SK-N-SH (cell line): ENCODE measurements around the gene F8. TPM values are rescaled to one million over a fixed set of nuclear protein-coding genes. Genes with fewer than 3 reads are reported as not detected.

Source experiments
- CTCF ChIA-PET: fragments of 300-600, 350-600 bp; formaldehyde crosslinking; extraction: SDS; loops from one replicate; lab custom pipeline; 2021; lab: Yijun Ruan, JAX
- POLR2A ChIA-PET: fragments of 350-600 bp; sonication (Branson Sonifier 250); formaldehyde crosslinking; extraction: SDS; loops from one replicate; lab custom pipeline; 2020; ENCODE audit warnings: antibody characterized with exemption, inconsistent platforms; lab: Yijun Ruan, JAX
- DNase-seq: peaks from one replicate; pipeline ENCODE4 v3.0.0; 2012
- H2AFZ ChIP-seq: fragments of 200-600 bp; sonication (generic); 2 replicates; pipeline ENCODE4 v1.8.1; 2016; ENCODE audit warnings: antibody characterized with exemption, mild to moderate bottlenecking, low read depth
- H3F3A ChIP-seq: fragments of 200-600 bp; sonication (generic); replicated peaks from 2 replicates; pipeline ENCODE3; 2016; ENCODE audit warnings: antibody characterized with exemption, mild to moderate bottlenecking; ENCODE audit not compliant: insufficient read depth
- H3K27ac ChIP-seq, 2 experiments: fragments of 200-500 bp in 1 of 2; fragments of 200-600 bp in 1 of 2; sonication (Bioruptor generic) in 1 of 2; sonication (generic), shearing (Covaris generic) in 1 of 2; 2 replicates each; pipeline versions ENCODE4 v1.5.1 to v1.6.1; 2014 to 2016; ENCODE audit warnings: low read depth in 2 of 2, inconsistent platforms in 1 of 2, low read length in 1 of 2, mild to moderate bottlenecking in 1 of 2, mixed read lengths in 1 of 2
- H3K27me3 ChIP-seq: fragments of 200-600 bp; sonication (generic), shearing (Covaris generic); 2 replicates; pipeline ENCODE4 v1.6.1; 2016; ENCODE audit warnings: mixed run types; ENCODE audit not compliant: insufficient read depth
- H3K36me3 ChIP-seq, 2 experiments: fragments of 200-500 bp in 1 of 2; fragments of 200-600 bp in 1 of 2; sonication (Bioruptor generic) in 1 of 2; sonication (generic) in 1 of 2; replicated peaks in 1 of 2; 2 replicates each; pipeline versions ENCODE3 to v1.5.1; 2014 to 2016; ENCODE audit warnings: low read length in 1 of 2, mild to moderate bottlenecking in 1 of 2; ENCODE audit not compliant: insufficient read depth in 2 of 2, control insufficient read depth in 1 of 2
- H3K4me1 ChIP-seq, 2 experiments: fragments of 200-500 bp in 1 of 2; fragments of 200-600 bp in 1 of 2; sonication (Bioruptor generic) in 1 of 2; sonication (generic), shearing (Covaris generic) in 1 of 2; 2 replicates each; pipeline versions ENCODE4 v1.5.1 to v1.6.1; 2014 to 2016; ENCODE audit warnings: low read depth in 1 of 2, low read length in 1 of 2, mixed run types in 1 of 2; ENCODE audit not compliant: insufficient read depth in 2 of 2, control insufficient read depth in 1 of 2
- H3K4me2 ChIP-seq: fragments of 200-600 bp; sonication (generic), shearing (Covaris generic); 2 replicates; pipeline ENCODE4 v1.6.1; 2017; ENCODE audit warnings: mixed run types
- H3K4me3 ChIP-seq, 2 experiments: fragments of 200-500 bp in 1 of 2; fragments of 200-600 bp in 1 of 2; sonication (Bioruptor generic) in 1 of 2; sonication (generic), shearing (Covaris generic) in 1 of 2; 2 replicates each; pipeline versions ENCODE4 v1.5.1 to v1.8.1; 2014 to 2016; ENCODE audit warnings: low read depth in 2 of 2, inconsistent platforms in 1 of 2, low read length in 1 of 2, mild to moderate bottlenecking in 1 of 2, mixed read lengths in 1 of 2, moderate library complexity in 1 of 2
- H3K79me2 ChIP-seq: fragments of 200-600 bp; sonication (generic); 2 replicates; pipeline ENCODE4 v1.8.1; 2017; ENCODE audit warnings: mild to moderate bottlenecking; ENCODE audit not compliant: insufficient read depth
- H3K9ac ChIP-seq: fragments of 200-600 bp; sonication (generic); 2 replicates; pipeline ENCODE4 v1.6.1; 2017; ENCODE audit warnings: mixed run types
- H3K9me2 ChIP-seq: fragments of 200-600 bp; sonication (generic); 2 replicates; pipeline ENCODE4 v1.6.1; 2017; ENCODE audit warnings: mixed run types
- H3K9me3 ChIP-seq: fragments of 200-600 bp; sonication (generic); 2 replicates; pipeline ENCODE4 v1.6.1; 2017; ENCODE audit warnings: mixed run types, mild to moderate bottlenecking, moderate library complexity
- H4K20me1 ChIP-seq: fragments of 200-600 bp; sonication (generic); 2 replicates; pipeline ENCODE4 v1.6.1; 2017; ENCODE audit warnings: mild to moderate bottlenecking, mixed run types; ENCODE audit not compliant: insufficient read depth
- EP300 ChIP-seq, 2 experiments: IDR thresholded peaks; 2 replicates each; pipeline versions ENCODE4 v1.4.0 to v1.6.1; 2012; ENCODE audit warnings: borderline replicate concordance in 1 of 2, low read depth in 1 of 2, low read length in 1 of 2
- EZH2phosphoT487 ChIP-seq: fragments of 200-600 bp; sonication (generic); IDR thresholded peaks from 2 replicates; pipeline ENCODE4 v1.6.1; 2017; ENCODE audit warnings: low read depth, mixed run types, mild to moderate bottlenecking, antibody characterized with exemption, moderate library complexity, borderline replicate concordance
- GATA2 ChIP-seq: sonication (generic); formaldehyde crosslinking; IDR thresholded peaks from 2 replicates; pipeline ENCODE4 v1.5.0; 2020; ENCODE audit warnings: mild to moderate bottlenecking, missing genetic modification reagents
- IRF3 ChIP-seq: fragments of 150-350 bp; IDR thresholded peaks from 2 replicates; pipeline ENCODE4 v1.6.1; 2016; ENCODE audit warnings: mild to moderate bottlenecking, low read depth, low read length
- MXI1 ChIP-seq: IDR thresholded peaks from 2 replicates; pipeline ENCODE4 v1.6.1; 2012; ENCODE audit warnings: mild to moderate bottlenecking, low read depth, low read length, improper control_type of control experiment
- NRF1 ChIP-seq: IDR thresholded peaks from 2 replicates; pipeline ENCODE4 v1.6.1; 2012; ENCODE audit warnings: low read depth, mild to moderate bottlenecking, low read length
- SIN3A ChIP-seq: IDR thresholded peaks from 2 replicates; pipeline ENCODE4 v1.6.1; 2012; ENCODE audit warnings: low read depth, mild to moderate bottlenecking, low read length, moderate library complexity, borderline replicate concordance
- TEAD4 ChIP-seq: IDR thresholded peaks from 2 replicates; pipeline ENCODE4 v1.4.0; 2012; ENCODE audit warnings: mild to moderate bottlenecking, borderline replicate concordance; ENCODE audit not compliant: insufficient read depth
- USF1 ChIP-seq: IDR thresholded peaks from 2 replicates; pipeline ENCODE4 v1.4.0; 2012; ENCODE audit warnings: low read depth, borderline replicate concordance
- ZBTB33 ChIP-seq: IDR thresholded peaks from 2 replicates; pipeline ENCODE4 v1.4.0; 2012; ENCODE audit warnings: low read depth, borderline replicate concordance
- WGBS: methylation state at CpG from one replicate; pipeline ENCODE4 v1.1.6; 2017; ENCODE audit warnings: low lambda C conversion rate; 5-methylcytosine and 5-hydroxymethylcytosine counted together
- polyA plus RNA-seq, 3 experiments: library from polyadenylated mRNA; depleted of rRNA; stranded (reverse); fragments of >200 nt; gene quantifications; 2 replicates each; pipeline ENCODE4 v1.2.3, GENCODE V29; 2012
- TF ChIP-seq, protein P1 (sequence below): IDR thresholded peaks from 2 replicates; pipeline ENCODE4 v1.4.0; 2012; ENCODE audit warnings: low read depth

Gene F8
- polyA plus RNA-seq, 1 of the 3 experiments (the other 2 are of a cell fraction): 2.5 TPM

- peaks cover 23% of the 10 kb centered on the region for H3K79me2 ChIP-seq
- no peak for TF ChIP-seq MXI1
- no peak for TF ChIP-seq EP300 (IDR thresholded peaks at IDR 0.05; ENCODE audit: borderline replicate concordance in 1 of 2, low read depth in 1 of 2, low read length in 1 of 2)
- no peak for TF ChIP-seq NRF1
- CTCF ChIA-PET: interaction anchor here (1.6 kb wide), 1 partner anchor 55 kb away, joined by 3 read pairs; no protein-coding TSS in a partner anchor
- POLR2A ChIA-PET: no interaction called here
- DNase-seq: no peak
- H3K9me2 ChIP-seq: no peaks in the 10 kb centered on the region
- H2AFZ ChIP-seq: no peak overlapping the region
- H3K9ac ChIP-seq: no peak overlapping the region
- H4K20me1 ChIP-seq: no peaks in the 10 kb centered on the region
- H3K9me3 ChIP-seq: no peaks in the 10 kb centered on the region
- no peaks in the 10 kb centered on the region for H3F3A ChIP-seq
- no peak overlapping the region for H3K27ac ChIP-seq
- 51% methylated on average over 4 of the region's 4 CpGs for WGBS
- no peak overlapping the region for H3K4me2 ChIP-seq
- H3K27me3 ChIP-seq: no peaks in the 10 kb centered on the region
- no peak overlapping the region for H3K4me3 ChIP-seq
- peaks cover 0 to 11% of the 10 kb centered on the region in 2 experiments for H3K36me3 ChIP-seq
- no peaks in the 10 kb centered on the region for H3K4me1 ChIP-seq
Measured at GRCh38 chrX:155035688-155036087, 13.2 kb upstream of the F8 start.

GRCh38 chrX:155031657-155032056 is 9.1 kb upstream of the F8 start:
- Histone ChIP-seq H3K4me2 (no peak overlapping the region), H2AFZ (no peak overlapping the region), H4K20me1 (no peaks in the 10 kb centered on the region), H3K4me1 (no peaks in the 10 kb centered on the region; a peak in 1 of 4 replicates), H3K27ac (no peak overlapping the region), H3K4me3 (no peak overlapping the region), H3K36me3 (peaks cover 0 to 11% of the 10 kb centered on the region in 2 experiments), H3K27me3 (no peaks in the 10 kb centered on the region), H3K9ac (no peak overlapping the region), H3K79me2 (peaks cover 52% of the 10 kb centered on the region), H3F3A (peaks cover 4% of the 10 kb centered on the region), H3K9me2 (no peaks in the 10 kb centered on the region), H3K9me3 (no peaks in the 10 kb centered on the region)
- DNase-seq: no peak
- WGBS: 34% methylated on average over 5 of the region's 5 CpGs
- POLR2A ChIA-PET: no interaction called here
- CTCF ChIA-PET: no interaction called here
- no peak for TF ChIP-seq IRF3
- no peak for TF ChIP-seq TEAD4
- TF ChIP-seq ZBTB33: no peak
- no peak for TF ChIP-seq SIN3A
- no peak for TF ChIP-seq EZH2phosphoT487
- no peak for TF ChIP-seq USF1
- TF ChIP-seq, protein P1, sequence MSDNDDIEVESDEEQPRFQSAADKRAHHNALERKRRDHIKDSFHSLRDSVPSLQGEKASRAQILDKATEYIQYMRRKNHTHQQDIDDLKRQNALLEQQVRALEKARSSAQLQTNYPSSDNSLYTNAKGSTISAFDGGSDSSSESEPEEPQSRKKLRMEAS: no peak
- TF ChIP-seq GATA2 (CRISPR knock-in tag): no peak
